NOMO-1 treated with dmso at 0.1 percent for 144 hours (cell line): ENCODE measurements around the gene STPG3.
A peak's percentile ranks its signal among the peaks of the same experiment; 100 is the strongest.

Experiments used
- DNase-seq: peaks from one replicate; lab custom pipeline; 2025; ENCODE audit not compliant: unreplicated experiment; lab: John Stamatoyannopoulos, UW

The STPG3 gene

DNA sequence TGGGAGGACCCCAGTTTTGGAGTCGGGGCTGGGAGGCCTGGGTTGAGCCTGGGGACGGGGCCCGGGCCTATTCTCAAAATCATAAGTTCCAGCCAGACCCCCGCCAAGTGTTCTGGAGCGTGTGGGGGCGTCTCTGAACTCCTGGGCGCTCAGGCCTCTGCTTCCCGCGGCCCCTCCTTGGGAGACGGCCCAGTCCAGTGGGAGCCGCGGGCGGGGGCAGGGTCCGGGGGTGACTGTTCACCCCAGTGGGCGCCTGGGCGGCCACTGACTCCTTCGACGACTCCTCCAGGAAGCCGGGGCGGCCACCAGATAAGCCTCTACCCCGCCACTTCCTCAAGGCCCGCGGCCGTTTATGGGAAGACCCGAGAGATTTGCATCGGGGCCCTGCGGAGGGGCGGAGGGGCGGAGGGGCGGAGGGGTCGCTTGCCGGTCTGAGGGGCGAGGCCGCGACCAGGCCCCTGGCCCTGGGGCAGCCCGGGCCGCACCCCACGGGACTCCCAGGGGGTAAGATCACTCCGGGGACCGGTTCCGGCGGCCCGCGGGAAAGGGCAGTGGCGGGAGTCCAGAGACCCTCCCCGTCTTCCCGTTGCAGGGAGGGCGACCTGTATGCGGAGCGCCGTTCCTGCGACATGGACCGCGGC lies 27.1 kb downstream of the STPG3 start:
- DNase-seq, result peak; percentile 47

DNA sequence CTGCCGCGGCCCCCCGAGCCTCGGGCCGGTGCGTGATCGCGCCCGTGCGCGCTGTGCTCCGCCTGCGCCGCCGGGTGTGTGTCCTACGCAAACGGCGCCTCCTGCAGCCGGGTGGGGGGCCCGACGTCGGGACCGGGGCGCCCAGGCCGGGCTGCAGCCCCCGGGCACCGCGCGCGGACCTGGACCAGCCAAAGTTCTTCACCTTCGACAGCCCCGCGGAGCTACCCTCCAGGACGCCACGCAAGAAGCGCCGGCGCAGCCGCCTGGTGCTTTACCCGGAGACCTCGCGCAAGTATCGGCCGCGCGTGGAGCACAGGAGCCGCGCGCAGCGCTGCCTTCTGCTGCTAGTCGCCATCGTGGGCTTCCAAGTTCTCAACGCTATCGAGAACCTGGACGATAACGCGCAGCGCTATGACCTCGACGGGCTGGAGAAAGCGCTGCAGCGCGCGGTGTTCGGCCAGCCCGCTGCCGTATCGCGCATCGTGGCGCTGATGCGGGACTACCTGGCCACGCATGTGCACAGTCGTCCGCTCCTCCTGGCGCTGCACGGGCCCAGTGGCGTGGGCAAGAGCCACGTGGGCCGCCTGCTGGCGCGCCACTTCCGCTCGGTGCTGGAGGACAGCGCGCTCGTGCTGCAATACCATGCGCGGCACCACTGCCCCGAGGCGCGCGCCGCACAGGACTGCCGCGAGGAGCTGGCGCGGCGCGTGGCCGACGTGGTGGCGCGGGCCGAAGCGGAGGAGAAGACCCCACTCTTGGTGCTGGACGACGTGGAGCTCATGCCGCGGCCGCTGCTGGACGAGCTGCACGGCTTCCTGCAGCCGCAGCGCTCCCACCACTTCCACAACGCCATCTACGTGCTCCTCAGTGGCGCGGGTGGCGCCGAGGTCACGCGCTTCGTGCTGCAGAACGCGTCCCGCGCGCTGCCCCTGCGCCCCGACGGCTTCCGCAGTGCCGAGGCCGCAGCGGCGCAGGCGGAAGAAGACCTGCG lies 27.9 kb downstream of the STPG3 start:
- no peak for DNase-seq

GRCh38 chr9:137279741-137280473 lies 28.8 kb downstream of the STPG3 start:
- no peak for DNase-seq

DNA sequence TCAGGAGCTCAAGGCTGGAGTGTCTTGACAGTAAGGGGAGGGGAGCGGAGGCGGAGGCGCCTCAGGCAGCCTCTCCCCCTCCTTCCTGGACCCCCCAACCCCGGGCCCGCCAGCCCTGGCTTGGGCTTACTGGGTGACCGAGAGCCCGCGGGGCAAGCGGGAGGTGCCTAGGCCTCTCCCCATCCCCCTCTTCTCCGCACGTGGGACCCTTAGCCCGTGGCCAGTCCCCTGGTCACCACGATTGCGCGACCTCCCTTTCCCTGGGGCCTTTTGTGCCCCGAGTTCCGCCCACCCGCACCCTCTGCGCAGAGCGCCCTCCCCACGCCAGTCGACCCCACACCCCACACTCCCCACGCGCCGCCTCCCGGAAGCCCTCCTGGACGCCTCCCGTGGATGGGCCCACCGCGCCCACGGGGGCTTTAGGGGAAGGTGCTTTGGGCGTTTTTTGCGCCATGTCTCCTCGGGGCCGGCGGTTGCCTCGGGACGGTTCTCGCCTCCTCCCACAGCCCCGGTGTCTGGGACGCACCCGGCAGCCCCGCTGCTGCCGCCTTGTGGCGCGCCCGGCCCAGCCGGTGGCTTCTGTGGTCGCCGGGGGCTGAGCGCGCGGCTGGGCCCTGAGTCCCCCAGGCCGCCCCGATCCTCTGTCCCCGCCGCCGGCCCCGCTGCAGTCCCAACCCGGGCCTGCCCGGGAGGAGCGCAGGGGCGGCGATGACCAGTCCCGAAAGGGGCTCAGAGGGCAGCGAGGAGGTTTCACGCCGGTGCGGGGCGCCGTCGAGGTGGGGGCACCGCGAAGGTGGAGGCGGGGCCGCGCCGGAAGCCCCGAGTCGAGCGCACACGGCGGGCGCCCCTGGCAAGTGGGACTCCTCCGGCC lies 29.6 kb downstream of the STPG3 start:
- no peak for DNase-seq

DNA sequence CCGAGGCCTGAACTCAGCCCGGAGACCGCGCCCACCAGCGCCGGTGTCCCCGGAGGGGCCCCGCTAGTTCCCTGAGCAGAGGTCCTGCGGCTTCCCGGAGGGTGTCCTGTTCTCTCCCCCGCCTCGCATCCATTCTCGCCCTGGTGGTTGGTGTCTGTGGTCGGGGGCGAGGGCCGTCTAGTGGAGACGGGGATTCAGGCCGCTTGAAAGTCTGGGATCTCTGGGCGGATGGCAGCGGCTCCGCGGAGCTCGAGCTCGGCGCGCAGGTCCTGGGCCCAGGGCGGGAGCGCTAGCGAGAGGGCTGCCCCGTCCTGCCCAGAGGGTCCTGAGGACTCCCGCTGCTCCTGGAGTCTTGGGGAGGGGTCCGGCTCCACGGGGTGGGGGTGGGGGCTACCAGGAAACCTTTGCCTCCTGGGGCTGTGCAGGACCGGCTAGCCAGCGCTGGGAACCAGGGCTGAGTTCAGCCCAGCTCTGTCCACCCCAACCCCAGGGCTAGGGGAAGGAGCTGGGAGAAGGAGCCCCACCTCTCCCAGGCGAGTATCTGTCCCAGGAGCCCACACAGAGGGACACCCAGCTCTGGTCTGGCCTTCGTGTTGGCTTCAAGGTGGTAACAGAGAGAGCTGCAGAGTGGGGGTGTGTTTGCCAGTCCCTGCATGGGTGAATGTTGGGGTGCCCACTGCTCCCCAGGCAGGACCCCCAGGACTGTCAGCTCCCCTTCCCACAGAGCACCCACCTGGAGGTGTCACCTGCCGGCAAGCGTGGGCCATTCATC lies 30.4 kb downstream of the STPG3 start:
- DNase-seq, result no peak

DNA sequence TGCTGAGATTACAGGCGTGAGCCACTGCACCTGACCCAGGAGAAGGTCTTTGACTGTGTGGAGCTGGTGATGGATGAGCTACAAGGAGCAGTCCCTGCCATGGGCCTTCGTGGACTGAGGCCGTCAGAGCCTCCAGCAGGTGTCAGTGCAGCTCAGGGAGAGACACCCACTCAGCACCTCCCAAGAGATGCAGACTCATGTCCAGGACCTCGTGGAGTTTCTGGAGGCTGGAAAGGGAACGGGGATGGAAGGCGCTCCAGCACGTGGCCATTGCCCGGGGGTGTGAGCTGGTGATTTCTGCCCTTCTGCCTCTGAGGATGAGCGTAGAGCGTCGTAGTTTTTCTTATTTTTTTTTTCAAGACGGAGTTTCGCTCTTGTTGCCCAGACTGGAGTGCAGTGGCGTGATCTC lies 35.9 kb downstream of the STPG3 start:
- DNase-seq, result no peak

DNA sequence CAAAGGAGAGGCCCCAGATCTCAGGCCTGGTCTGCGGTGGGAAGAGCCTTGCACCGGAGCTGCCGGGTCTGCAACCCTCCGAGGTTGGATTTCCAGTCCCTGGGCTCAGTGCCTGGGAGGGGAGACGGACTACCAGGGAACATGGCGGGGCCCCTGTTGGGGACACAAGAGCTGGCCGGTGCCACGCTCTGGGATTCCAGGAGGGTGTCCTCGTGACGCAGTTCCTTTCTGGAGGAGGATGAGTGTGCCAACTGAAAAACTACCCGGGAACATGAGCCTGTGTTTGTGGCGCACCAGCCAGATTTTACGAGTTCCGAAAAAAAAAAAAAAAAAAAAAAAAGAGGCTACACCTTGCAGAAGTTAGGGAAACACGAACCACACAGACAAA lies 42.0 kb downstream of the STPG3 start:
- no peak for DNase-seq

- no peak for DNase-seq
Measured at GRCh38 chr9:137293482-137294090, 42.5 kb downstream of the STPG3 start.

DNA sequence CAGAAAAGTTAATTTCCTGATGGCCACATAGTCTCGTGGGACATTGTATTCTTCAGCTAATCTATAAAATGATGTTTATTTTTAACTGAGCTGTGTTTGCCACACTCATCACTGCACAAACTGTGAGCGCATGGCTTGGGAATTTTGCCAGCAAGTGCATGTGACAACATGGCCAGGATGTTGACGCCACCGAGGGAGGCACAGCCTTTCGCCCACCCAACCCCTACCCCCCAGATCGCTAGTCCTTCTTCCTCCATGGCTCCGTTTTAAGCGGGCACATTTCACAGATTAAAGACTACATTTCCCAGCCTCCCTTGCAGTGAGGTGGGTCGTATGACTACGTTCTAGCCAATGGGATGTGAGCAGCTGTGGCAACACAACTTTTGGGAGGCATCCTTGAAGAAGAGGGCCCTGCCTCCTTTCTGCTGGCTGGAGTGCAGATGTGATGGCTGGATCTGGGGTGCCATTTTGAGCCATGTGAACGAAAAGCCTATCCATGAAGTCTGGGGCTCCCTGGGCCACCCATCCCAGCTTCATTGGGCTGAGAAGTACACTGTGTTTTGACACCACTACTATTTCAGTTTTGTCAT lies 43.1 kb downstream of the STPG3 start:
- DNase-seq, result peak; percentile 42

- DNase-seq, result no peak
Measured at GRCh38 chr9:137294681-137295237, 43.7 kb downstream of the STPG3 start.

DNA sequence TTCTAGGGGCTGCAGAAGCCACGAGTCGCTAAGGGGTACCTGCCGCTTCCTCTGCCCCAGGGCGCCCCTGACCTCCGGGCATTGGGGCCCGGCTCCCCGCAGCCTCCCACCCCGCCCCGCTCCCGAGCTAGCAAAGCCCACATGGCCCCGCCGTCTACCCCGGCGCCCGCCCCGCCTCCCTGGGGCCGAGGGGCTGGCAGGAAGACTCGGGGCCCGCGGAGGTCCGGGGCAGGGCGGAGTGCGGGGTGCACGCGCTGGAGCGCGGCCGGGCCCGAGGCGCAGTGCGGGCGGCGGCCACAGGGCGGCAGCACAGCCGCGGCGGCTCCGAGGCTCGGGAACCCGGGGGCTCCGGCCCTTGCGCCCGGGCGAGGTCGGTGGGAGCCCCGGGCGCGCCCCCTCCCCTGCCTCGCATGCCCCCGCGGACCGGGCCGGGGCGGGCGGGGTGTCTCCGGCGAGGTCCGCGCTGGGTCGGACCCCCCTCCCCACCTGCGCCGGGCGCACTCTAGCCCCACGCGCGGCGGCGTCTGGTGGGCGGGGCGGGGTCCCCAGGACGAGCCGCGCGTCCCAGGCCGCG lies 44.2 kb downstream of the STPG3 start:
- DNase-seq, result no peak

GRCh38 chr9:137295849-137296669 lies 45.0 kb downstream of the STPG3 start:
- no peak for DNase-seq

GRCh38 chr9:137296670-137297664 lies 45.9 kb downstream of the STPG3 start:
- no peak for DNase-seq

DNA sequence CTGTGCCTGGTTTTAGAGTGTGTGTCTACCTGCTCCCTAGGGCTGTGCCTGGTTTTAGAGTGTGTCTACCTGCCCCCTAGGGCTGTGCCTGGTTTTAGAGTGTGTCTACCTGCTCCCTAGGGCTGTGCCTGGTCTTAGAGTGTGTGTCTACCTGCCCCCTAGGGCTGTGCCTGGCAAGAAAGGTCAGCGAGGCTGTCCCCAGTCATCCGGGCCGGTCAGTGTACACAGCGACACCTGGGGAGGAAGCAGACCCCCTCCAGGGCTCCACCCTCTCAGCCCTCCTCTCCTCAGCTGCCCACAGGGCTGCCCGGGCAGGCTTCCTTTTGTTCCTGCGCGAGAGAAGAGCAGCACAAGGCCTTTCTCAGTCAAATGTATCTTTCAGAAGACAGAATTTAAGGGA lies 46.9 kb downstream of the STPG3 start:
- DNase-seq, result no peak

DNA sequence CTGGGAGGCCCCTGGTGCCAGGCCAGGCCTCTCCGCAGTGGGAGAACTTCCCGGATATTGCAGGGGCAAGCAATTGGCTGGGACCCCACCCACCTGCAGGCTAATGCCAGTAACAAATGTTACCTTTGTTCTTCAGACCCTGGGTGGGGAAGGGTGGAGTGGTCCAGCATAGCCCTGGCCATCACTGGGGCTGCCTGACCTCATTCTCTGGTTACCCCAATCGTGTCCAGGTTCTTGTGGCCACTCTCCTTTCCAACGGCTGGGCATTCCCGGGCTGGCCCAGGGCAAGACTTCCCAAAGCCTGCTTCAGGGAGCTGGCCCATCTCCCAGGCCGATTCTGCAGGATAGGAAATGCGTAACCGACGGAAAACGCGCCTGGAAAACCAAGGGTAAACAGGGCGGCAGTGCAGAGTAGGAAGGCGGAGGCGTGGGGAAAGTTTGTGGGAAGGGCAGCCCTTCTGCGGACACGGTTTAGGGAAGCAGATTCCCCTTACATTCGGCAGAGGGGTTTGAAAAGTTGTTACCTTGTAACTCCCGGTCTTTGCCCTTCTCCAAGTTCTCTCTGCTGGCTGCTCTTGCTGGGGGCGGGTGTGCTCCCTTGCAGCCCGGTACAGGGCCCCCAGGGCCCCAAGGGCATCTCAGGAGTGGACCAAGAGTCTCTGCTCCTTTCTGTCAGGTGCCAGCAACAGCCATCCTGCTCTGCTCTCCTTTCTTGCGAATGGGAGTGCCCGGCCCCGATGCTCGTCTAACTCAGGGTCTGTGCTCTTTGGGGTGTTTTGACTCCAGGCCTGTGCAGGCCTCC lies 47.5 kb downstream of the STPG3 start:
- no peak for DNase-seq

DNA sequence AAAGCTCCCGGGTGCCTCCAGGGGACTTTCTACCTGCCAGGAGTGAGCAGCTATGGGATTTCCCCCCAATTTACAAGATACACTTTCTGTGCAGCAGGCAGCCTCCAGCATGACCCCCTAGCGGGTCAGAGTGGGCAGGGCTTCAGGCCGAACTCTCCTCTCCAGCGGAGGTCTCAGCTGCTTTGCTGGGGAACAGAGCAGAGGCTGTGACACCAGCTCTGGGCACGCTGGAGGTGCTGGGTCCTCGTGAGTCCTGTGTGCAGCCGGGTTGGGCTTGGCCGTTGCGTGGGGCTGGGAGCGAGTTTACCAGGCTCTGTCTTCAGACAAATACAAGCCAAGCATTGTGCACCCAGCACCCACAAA lies 48.1 kb downstream of the STPG3 start:
- DNase-seq, result no peak
